Right lobe of liver (tissue), 6 donors: Measurements from ENCODE around the gene PACRG. TPM values are rescaled to one million over a fixed set of nuclear protein-coding genes. Genes with fewer than 3 reads are reported as not detected.

Source experiments
- ATAC-seq, 4 donors: fragments of 200-7000 bp; cut with Tn5 transposase; one replicate each; pipeline ENCODE4 v1.9.1; 2020; ENCODE audit warnings: mild to moderate bottlenecking in 4 of 4, moderate library complexity in 4 of 4
- DNase-seq, 3 donors: peaks; one replicate each; pipeline ENCODE4 v3.0.0-alpha.2; 2020
- H3K27ac ChIP-seq, 3 donors: fragments of 200-600 bp; one replicate each; pipeline ENCODE4 v1.8.0; 2022
- H3K27me3 ChIP-seq, 2 donors: fragments of 200-600 bp; one replicate each; pipeline ENCODE4 v1.8.0; 2022
- H3K36me3 ChIP-seq, 4 donors: fragments of 200-600 bp; sonication (generic) in 1 of 4; one replicate each; pipeline versions ENCODE4 v1.5.1 to v1.8.0; 2017 to 2022; ENCODE audit warnings: control low read depth in 1 of 4
- H3K4me1 ChIP-seq, 4 donors: fragments of 200-600 bp; sonication (generic) in 1 of 4; one replicate each; pipeline versions ENCODE4 v1.5.1 to v1.8.0; 2017 to 2022; ENCODE audit warnings: control low read depth in 1 of 4
- H3K4me3 ChIP-seq, 3 donors: fragments of 200-600 bp; one replicate each; pipeline ENCODE4 v1.8.0; 2022
- H3K9me3 ChIP-seq, 4 donors: fragments of 200-600 bp; sonication (generic) in 1 of 4; one replicate each; pipeline versions ENCODE4 v1.5.1 to v1.8.0; 2017 to 2022; ENCODE audit warnings: control low read depth in 1 of 4
- POLR2A ChIP-seq: fragments of 450-650 bp; IDR thresholded peaks from one replicate; pipeline ENCODE4 v1.6.1; 2017; ENCODE audit warnings: antibody characterized with exemption, mild to moderate bottlenecking
- WGBS: methylation state at CpG from one replicate; pipeline ENCODE4 v1.1.6; 2018; ENCODE audit warnings: low coverage, low lambda C conversion rate; ENCODE audit not compliant: insufficient coverage; ENCODE audit errors: missing lambda C conversion rate; 5-methylcytosine and 5-hydroxymethylcytosine counted together
- intact Hi-C, 2 donors: fragments of 100-400 bp; cut with DNase I; formaldehyde crosslinking; loops; one replicate each; pipeline versions ENCODE4 v1.11.2 to v1.14.1; 2022
- total RNA-seq, 6 experiments: library from RNA; depleted of rRNA in 2 of 6; stranded (reverse); fragments of >200 nt in 2 of 6; fragmentation: NEBNext Ultra II Directional in 3 of 6; extraction: Animal tissue kit (Norgen Biotek cat#: 25700) in 3 of 6; gene quantifications; one replicate each; pipeline versions ENCODE4 v1.1.0 to v1.2.4, GENCODE V29; 2016 to 2023
- TF ChIP-seq, protein P1 (sequence below), 4 donors: fragments of 200-600 bp in 3 of 4; fragments of 450-650 bp in 1 of 4; IDR thresholded peaks; one replicate each; pipeline versions ENCODE4 v1.5.1 to v1.8.0; 2016 to 2022; ENCODE audit warnings: antibody characterized with exemption in 4 of 4, mild to moderate bottlenecking in 2 of 4
- donor health status: DM: no; HTN: yes; CAD: no.
- donor health status: DM: no; HTN: no; CAD: no.
- donor health status: DM: no; HTN: no; CAD: no.
- donor health status: DM: no; HTN: yes; CAD: no.
- donor health status: DM: no; HTN: yes; CAD: no.

Gene PACRG
- total RNA-seq, 6 experiments from 2014 or later, result 0.25 to 5.3 (median 2.7) TPM

GRCh38 chr6:163345931-163346330, 618.2 kb downstream of the PACRG start:
- TF ChIP-seq, protein P1, sequence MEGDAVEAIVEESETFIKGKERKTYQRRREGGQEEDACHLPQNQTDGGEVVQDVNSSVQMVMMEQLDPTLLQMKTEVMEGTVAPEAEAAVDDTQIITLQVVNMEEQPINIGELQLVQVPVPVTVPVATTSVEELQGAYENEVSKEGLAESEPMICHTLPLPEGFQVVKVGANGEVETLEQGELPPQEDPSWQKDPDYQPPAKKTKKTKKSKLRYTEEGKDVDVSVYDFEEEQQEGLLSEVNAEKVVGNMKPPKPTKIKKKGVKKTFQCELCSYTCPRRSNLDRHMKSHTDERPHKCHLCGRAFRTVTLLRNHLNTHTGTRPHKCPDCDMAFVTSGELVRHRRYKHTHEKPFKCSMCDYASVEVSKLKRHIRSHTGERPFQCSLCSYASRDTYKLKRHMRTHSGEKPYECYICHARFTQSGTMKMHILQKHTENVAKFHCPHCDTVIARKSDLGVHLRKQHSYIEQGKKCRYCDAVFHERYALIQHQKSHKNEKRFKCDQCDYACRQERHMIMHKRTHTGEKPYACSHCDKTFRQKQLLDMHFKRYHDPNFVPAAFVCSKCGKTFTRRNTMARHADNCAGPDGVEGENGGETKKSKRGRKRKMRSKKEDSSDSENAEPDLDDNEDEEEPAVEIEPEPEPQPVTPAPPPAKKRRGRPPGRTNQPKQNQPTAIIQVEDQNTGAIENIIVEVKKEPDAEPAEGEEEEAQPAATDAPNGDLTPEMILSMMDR (IDR thresholded peaks at IDR 0.05), result no peak
- no peak for TF ChIP-seq POLR2A
- ATAC-seq (no peak), DNase-seq (no peak)
- Histone ChIP-seq H3K27ac (no peak overlapping the region), H3K4me1 (peaks cover 0 to 5% (median 0%) of the 10 kb centered on the region in 4 donors), H3K9me3 (no peaks in the 10 kb centered on the region), H3K36me3 (no peaks in the 10 kb centered on the region), H3K27me3 (no peaks in the 10 kb centered on the region), H3K4me3 (no peak overlapping the region)
- intact Hi-C loops, result no loop called here
- no CpG with 5 or more reads among the region's 8 CpGs for WGBS

DNA sequence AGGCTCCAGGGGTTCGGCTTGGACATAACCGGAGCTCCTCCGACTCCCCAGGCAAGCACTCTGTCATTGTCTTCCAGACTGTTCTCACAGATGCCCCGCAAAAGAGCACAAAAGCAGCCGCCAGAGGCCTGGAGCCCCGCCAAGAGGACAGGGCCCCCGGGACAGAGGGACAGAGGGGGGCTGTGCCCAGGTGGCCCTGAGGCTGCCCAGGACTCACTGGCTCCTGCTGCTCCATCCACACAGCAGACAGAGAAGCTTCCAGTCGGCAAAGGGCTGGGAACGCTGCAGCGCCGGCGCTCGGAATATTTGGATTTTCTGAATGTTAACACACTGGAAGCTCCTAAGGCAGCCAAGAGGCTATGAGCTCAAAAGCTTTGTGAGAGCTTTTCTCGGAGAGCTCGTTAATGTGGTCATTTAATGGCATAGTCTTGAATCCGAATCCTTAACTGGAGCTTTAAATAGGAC, 618.8 kb downstream of the PACRG start:
- no peak overlapping the region for H3K4me3 ChIP-seq
- H3K9me3 ChIP-seq, result no peaks in the 10 kb centered on the region
- ATAC-seq (no peak), DNase-seq (no peak)
- H3K36me3 ChIP-seq, result no peaks in the 10 kb centered on the region
- H3K27me3 ChIP-seq, result no peaks in the 10 kb centered on the region
- no peak overlapping the region for H3K27ac ChIP-seq
- peaks cover 0 to 5% (median 0%) of the 10 kb centered on the region in 4 donors for H3K4me1 ChIP-seq
- 82% methylated on average over 10 of the region's 16 CpGs for WGBS
- intact Hi-C loops, result no loop called here
- TF ChIP-seq, protein P1 (IDR thresholded peaks at IDR 0.05), result no peak
- no peak for TF ChIP-seq POLR2A

DNA sequence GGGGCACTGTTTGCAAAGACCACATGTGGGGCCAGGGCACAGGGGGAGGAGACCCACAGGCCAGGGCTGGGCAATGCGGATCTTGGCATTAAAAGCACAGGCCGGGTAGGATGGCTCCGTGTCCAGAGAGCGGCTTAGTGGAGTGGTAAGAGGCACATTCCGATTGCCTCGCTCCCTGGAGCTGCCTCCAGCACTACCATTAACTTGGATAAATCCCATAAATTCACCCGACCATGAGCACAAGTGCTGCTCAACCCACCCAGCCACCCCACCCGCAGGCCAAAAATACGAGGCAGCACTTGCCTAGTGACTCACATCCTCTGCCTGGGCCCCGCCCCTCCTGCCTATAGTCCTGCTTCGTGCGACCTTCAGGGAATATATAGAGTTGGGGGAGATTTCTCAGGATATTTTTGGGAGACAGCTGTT, 619.3 kb downstream of the PACRG start:
- no peak overlapping the region for H3K4me3 ChIP-seq
- DNase-seq, result no peak
- ATAC-seq, result no peak
- H3K27me3 ChIP-seq, result no peaks in the 10 kb centered on the region
- TF ChIP-seq POLR2A, result no peak
- TF ChIP-seq, protein P1 (IDR thresholded peaks at IDR 0.05), result no peak
- intact Hi-C loops, result no loop called here
- no peak overlapping the region for H3K27ac ChIP-seq
- H3K36me3 ChIP-seq, result no peaks in the 10 kb centered on the region
- WGBS, result 79% methylated on average over 9 of the region's 12 CpGs
- peaks cover 0 to 5% (median 0%) of the 10 kb centered on the region in 4 donors for H3K4me1 ChIP-seq
- no peaks in the 10 kb centered on the region for H3K9me3 ChIP-seq

- DNase-seq, result no peak
- H3K36me3 ChIP-seq, result no peaks in the 10 kb centered on the region
- H3K9me3 ChIP-seq, result no peaks in the 10 kb centered on the region
- 74% methylated on average over 6 of the region's 9 CpGs for WGBS
- no peaks in the 10 kb centered on the region for H3K4me1 ChIP-seq
- TF ChIP-seq, protein P1 (IDR thresholded peaks at IDR 0.05), result no peak
- H3K27me3 ChIP-seq, result no peaks in the 10 kb centered on the region
- intact Hi-C loops, result no loop called here
- no peak overlapping the region for H3K4me3 ChIP-seq
- no peak overlapping the region for H3K27ac ChIP-seq
- ATAC-seq, result no peak
Measured at GRCh38 chr6:163348789-163349680, 621.3 kb downstream of the PACRG start.
